IPS-18a (cell line): ENCODE data around the gene NEUROD2.

Source experiments
- H3K27ac ChIP-seq: one replicate; pipeline ENCODE4 v1.5.1; 2013; ENCODE audit warnings: low read length
- H3K27me3 ChIP-seq: one replicate; pipeline ENCODE4 v1.6.1; 2013; ENCODE audit warnings: mild to moderate bottlenecking, low read length; ENCODE audit not compliant: control insufficient read depth, insufficient read depth
- H3K36me3 ChIP-seq: one replicate; pipeline ENCODE4 v1.6.1; 2013; ENCODE audit warnings: low read depth, low read length; ENCODE audit not compliant: control insufficient read depth
- H3K4me1 ChIP-seq: one replicate; pipeline ENCODE4 v1.6.1; 2013; ENCODE audit warnings: low read depth, low read length; ENCODE audit not compliant: control insufficient read depth
- H3K4me3 ChIP-seq: one replicate; pipeline ENCODE4 v1.5.1; 2013; ENCODE audit warnings: low read length
- H3K9ac ChIP-seq: one replicate; pipeline ENCODE4 v1.6.1; 2013; ENCODE audit warnings: mild to moderate bottlenecking, low read length, moderate library complexity
- H3K9me3 ChIP-seq: one replicate; pipeline ENCODE4 v1.6.1; 2013; ENCODE audit warnings: low read depth, low read length; ENCODE audit not compliant: control insufficient read depth

Gene NEUROD2

GRCh38 chr17:39632153-39632941 is 24.6 kb upstream of the NEUROD2 start:
- H3K4me1 ChIP-seq: peaks cover 53% of the 10 kb centered on the region
- no peaks in the 10 kb centered on the region for H3K9me3 ChIP-seq
- no peak overlapping the region for H3K9ac ChIP-seq
- no peak overlapping the region for H3K27ac ChIP-seq
- no peak overlapping the region for H3K4me3 ChIP-seq
- H3K27me3 ChIP-seq: peaks cover 17% of the 10 kb centered on the region
- no peaks in the 10 kb centered on the region for H3K36me3 ChIP-seq

DNA sequence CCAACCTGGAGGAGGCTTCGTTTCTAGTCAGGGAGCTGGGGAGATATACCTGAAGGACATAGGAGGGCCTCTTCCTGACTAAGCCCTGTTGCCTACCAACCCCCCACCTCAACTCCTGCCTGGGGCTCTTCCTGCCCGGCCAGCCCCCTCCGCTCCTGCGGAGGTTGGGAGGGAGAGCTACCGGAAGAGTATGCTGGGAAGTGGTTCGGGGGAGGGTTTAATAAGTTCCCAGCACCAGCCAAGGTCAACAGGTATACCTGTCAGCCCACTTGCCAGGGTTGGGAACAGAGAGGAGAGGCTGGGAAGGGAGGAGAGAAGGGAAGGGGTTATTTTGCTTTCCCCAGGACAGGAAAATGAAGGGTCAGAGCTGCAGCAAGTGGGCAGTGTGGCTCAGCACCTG is 23.7 kb upstream of the NEUROD2 start:
- no peak overlapping the region for H3K9ac ChIP-seq
- H3K4me3 ChIP-seq: peak overlapping the region; percentile 20
- peaks cover 50% of the 10 kb centered on the region for H3K4me1 ChIP-seq
- H3K27me3 ChIP-seq: peaks cover 27% of the 10 kb centered on the region
- no peak overlapping the region for H3K27ac ChIP-seq
- no peaks in the 10 kb centered on the region for H3K9me3 ChIP-seq
- H3K36me3 ChIP-seq: no peaks in the 10 kb centered on the region

GRCh38 chr17:39629898-39630297 is 22.2 kb upstream of the NEUROD2 start:
- Histone ChIP-seq H3K27me3 (peaks cover 42% of the 10 kb centered on the region), H3K9ac (no peak overlapping the region), H3K9me3 (no peaks in the 10 kb centered on the region), H3K4me3 (no peak overlapping the region), H3K4me1 (peaks cover 41% of the 10 kb centered on the region), H3K36me3 (no peaks in the 10 kb centered on the region), H3K27ac (no peak overlapping the region)

- peaks cover 41% of the 10 kb centered on the region for H3K4me1 ChIP-seq
- H3K9ac ChIP-seq: no peak overlapping the region
- no peak overlapping the region for H3K27ac ChIP-seq
- no peaks in the 10 kb centered on the region for H3K36me3 ChIP-seq
- H3K9me3 ChIP-seq: no peaks in the 10 kb centered on the region
- H3K27me3 ChIP-seq: peaks cover 46% of the 10 kb centered on the region
- no peak overlapping the region for H3K4me3 ChIP-seq
These were observed 21.8 kb upstream of the NEUROD2 start for GRCh38 chr17:39629494-39629880.

DNA sequence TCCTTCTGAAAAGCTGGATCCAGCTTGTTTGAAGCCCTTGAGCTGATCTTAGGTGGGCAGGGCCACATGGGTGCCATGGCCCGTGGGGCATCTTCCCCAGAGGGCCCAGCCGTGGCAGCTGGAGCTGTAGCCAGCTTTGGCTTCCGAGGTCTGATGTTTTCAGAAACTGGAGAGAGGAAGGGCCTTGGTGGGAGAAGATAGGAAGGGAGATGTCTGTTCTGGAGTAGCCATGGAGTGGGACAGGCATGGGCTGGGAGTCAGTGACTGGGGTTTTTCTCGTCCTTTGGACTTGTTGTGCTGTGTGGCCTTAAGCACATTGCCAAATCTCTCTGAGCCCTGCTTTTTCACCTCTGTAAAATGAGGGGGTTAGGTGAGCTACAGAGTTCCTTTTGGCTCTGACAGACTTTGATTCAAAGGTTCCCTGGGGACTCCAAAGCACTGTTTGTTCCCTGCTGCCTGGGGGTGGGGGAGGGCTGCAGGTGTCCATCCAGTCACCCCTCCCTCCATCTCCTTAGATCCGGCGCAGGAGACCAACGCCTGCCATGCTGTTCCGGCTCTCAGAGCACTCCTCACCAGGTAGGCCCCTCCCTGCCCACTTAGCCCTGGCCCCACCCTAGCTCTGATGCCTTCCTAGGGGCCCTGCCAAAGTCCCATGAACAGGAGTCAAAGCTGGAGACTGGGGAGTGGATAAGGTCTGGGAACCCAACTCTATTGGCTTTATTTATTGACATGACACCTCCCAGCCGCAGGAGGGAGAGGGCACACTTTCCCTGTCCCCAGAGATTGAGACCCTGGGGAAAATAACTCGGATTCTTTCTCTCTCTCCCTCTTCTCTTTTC is 21.2 kb upstream of the NEUROD2 start:
- Histone ChIP-seq H3K27me3 (peaks cover 50% of the 10 kb centered on the region), H3K9ac (no peak overlapping the region), H3K27ac (no peak overlapping the region), H3K9me3 (no peaks in the 10 kb centered on the region), H3K36me3 (no peaks in the 10 kb centered on the region), H3K4me3 (no peak overlapping the region), H3K4me1 (peaks cover 41% of the 10 kb centered on the region)

GRCh38 chr17:39627712-39628516 is 20.2 kb upstream of the NEUROD2 start:
- H3K9me3 ChIP-seq: no peaks in the 10 kb centered on the region
- no peak overlapping the region for H3K27ac ChIP-seq
- H3K9ac ChIP-seq: no peak overlapping the region
- peaks cover 44% of the 10 kb centered on the region for H3K4me1 ChIP-seq
- peaks cover 54% of the 10 kb centered on the region for H3K27me3 ChIP-seq
- H3K36me3 ChIP-seq: no peaks in the 10 kb centered on the region
- peak overlapping the region; percentile 67 for H3K4me3 ChIP-seq

DNA sequence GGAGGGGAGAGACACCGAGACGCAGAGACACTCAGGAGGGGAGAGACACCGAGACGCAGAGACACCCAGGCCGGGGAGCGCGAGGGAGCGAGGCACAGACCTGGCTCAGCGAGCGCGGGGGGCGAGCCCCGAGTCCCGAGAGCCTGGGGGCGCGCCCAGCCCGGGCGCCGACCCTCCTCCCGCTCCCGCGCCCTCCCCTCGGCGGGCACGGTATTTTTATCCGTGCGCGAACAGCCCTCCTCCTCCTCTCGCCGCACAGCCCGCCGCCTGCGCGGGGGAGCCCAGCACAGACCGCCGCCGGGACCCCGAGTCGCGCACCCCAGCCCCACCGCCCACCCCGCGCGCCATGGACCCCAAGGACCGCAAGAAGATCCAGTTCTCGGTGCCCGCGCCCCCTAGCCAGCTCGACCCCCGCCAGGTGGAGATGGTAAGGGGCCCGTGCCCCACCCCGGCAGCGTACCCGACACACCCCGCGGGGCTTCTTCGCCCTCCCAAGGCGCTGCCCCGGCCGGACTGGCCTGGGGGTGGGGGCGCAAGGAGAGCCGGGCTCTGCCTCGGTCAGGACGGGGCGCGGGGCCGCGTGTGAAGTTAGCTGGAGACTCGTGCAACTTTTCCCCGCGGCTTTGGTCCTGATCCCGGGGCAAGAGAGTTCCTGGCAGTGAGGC is 19.5 kb upstream of the NEUROD2 start:
- Histone ChIP-seq H3K4me3 (peak overlapping the region; percentile 67), H3K36me3 (no peaks in the 10 kb centered on the region), H3K9me3 (no peaks in the 10 kb centered on the region), H3K4me1 (peaks cover 39% of the 10 kb centered on the region), H3K9ac (no peak overlapping the region), H3K27ac (no peak overlapping the region), H3K27me3 (peaks cover 54% of the 10 kb centered on the region)

DNA sequence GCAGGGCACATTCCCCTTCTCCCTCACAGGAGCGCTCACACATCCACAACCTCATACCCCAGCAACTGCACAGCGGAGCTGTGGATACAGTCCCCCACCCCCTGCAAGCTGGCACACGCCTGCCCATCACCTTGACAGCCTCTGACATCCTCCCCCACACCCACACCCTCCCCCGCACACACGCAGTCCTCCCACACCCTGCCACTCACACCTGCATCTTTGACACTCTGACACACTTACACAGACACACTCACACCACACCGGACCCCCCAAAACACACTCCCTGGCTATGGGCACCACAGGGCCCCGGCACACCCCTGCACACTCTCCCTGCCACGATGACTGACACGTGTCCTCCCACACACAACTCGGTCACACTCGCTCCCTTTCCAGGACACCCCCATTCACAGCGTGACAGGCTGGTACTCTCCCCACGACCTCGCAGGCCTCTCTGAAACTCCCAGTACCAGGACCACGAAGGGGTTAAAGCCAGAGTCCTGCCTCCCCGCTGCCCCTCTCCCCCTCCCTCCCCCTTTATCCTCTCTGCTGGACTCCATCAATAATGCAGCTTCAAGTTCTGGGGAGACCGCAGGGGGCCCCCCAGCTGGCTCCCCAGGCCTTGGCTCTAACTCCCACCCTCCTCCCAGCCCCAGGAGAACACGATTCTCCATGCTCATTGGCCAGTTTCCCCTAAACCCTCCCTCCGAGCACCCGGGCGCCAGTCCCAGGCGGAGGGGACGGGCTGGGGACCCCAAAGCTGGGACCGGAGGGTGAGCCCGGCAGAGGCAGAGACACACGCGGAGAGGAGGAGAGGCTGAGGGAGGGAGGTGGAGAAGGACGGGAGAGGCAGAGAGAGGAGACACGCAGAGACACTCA is 18.7 kb upstream of the NEUROD2 start, which contains the start of gene PPP1R1B:
Gene PPP1R1B (plus strand): TSS at position 782 of the 876 bp plus-strand sequence. CDS start 441 bp downstream, outside the sequence.
- Histone ChIP-seq H3K27ac (no peak within 1 kb of the TSS), H3K27me3 (peaks cover 54% of the 10 kb centered on the region), H3K36me3 (no peaks in the 10 kb centered on the region), H3K9ac (no peak within 1 kb of the TSS), H3K4me3 (peak within 1 kb of the TSS; percentile 67), H3K4me1 (peaks cover 33% of the 10 kb centered on the region), H3K9me3 (no peaks in the 10 kb centered on the region)

GRCh38 chr17:39625198-39625785 is 17.6 kb upstream of the NEUROD2 start:
- Histone ChIP-seq H3K36me3 (no peaks in the 10 kb centered on the region), H3K4me1 (peaks cover 27% of the 10 kb centered on the region), H3K27me3 (peaks cover 54% of the 10 kb centered on the region), H3K9ac (no peak overlapping the region), H3K4me3 (no peak overlapping the region), H3K9me3 (no peaks in the 10 kb centered on the region), H3K27ac (no peak overlapping the region)

- Histone ChIP-seq H3K4me1 (peaks cover 22% of the 10 kb centered on the region), H3K9ac (no peak overlapping the region), H3K4me3 (no peak overlapping the region), H3K27me3 (peaks cover 57% of the 10 kb centered on the region), H3K9me3 (no peaks in the 10 kb centered on the region), H3K36me3 (no peaks in the 10 kb centered on the region), H3K27ac (no peak overlapping the region)
These were observed 16.6 kb upstream of the NEUROD2 start for GRCh38 chr17:39624313-39624712.
